Activated CD4-positive, alpha-beta T cell treated with anti-CD3 and anti-CD28 coated beads, Interleukin-2, amount 10 ng/mL, durations not matched to agents 7 days and 5 days (primary cell): Measurements from ENCODE around the gene UCK1. TPM values are rescaled to one million over a fixed set of nuclear protein-coding genes. Genes with fewer than 3 reads are reported as not detected.

Experiments
- CTCF ChIA-PET: fragments of 350-600 bp; sonication (Branson Sonifier 250); formaldehyde crosslinking; loops from one replicate; lab custom pipeline; 2021; ENCODE audit warnings: antibody characterized with exemption; lab: Charles Lee
- POLR2A ChIA-PET: fragments of 350-600 bp; sonication (Branson Sonifier 250); formaldehyde crosslinking; loops from one replicate; lab custom pipeline; 2021; ENCODE audit warnings: antibody characterized with exemption; lab: Charles Lee
- DNase-seq: peaks from one replicate; pipeline ENCODE4 v3.0.0-alpha.2; 2020
- H3K27ac Mint-ChIP-seq: one replicate; pipeline ENCODE4 v1.8.0; 2021; ENCODE audit warnings: mild to moderate bottlenecking, moderate library complexity, mixed read lengths
- H3K27me3 Mint-ChIP-seq: one replicate; pipeline ENCODE4 v1.8.0; 2021; ENCODE audit warnings: mixed read lengths
- H3K36me3 Mint-ChIP-seq: one replicate; pipeline ENCODE4 v1.8.0; 2021; ENCODE audit warnings: low read depth, mixed read lengths
- H3K4me1 Mint-ChIP-seq: one replicate; pipeline ENCODE4 v1.8.0; 2021; ENCODE audit warnings: mixed read lengths
- H3K4me3 Mint-ChIP-seq: one replicate; pipeline ENCODE4 v1.8.0; 2021; ENCODE audit warnings: mild to moderate bottlenecking, moderate library complexity, mixed read lengths
- H3K9me3 Mint-ChIP-seq: one replicate; pipeline ENCODE4 v1.8.0; 2021; ENCODE audit warnings: mixed read lengths
- total RNA-seq, 2 experiments: library from RNA; stranded (reverse); gene quantifications; one replicate each; pipeline ENCODE4 v1.2.3, GENCODE V29; 2021

UCK1 gene
- total RNA-seq, result 10 to 100 TPM; 35.9 to 39.5 TPM

GRCh38 chr9:131530920-131531832 lies at the start of gene UCK1:
Gene UCK1 (minus strand): TSS chr9:131531263. CDS start chr9:131531174, 89 bp downstream.
- H3K36me3 Mint-ChIP-seq, result peaks cover 23% of the 10 kb centered on the region
- peak; percentile 81 for DNase-seq
- POLR2A ChIA-PET, result interaction anchor here (0.5 kb wide), 1 partner anchor 187 kb away, joined by 3 read pairs; no protein-coding TSS in a partner anchor
- H3K9me3 Mint-ChIP-seq, result no peaks in the 10 kb centered on the region
- peak within 1 kb of the TSS; percentile 76 for H3K27ac Mint-ChIP-seq
- peak within 1 kb of the TSS; percentile 79 for H3K4me3 Mint-ChIP-seq
- CTCF ChIA-PET, result no interaction called here
- no peaks in the 10 kb centered on the region for H3K27me3 Mint-ChIP-seq
- peaks cover 37% of the 10 kb centered on the region for H3K4me1 Mint-ChIP-seq

DNA sequence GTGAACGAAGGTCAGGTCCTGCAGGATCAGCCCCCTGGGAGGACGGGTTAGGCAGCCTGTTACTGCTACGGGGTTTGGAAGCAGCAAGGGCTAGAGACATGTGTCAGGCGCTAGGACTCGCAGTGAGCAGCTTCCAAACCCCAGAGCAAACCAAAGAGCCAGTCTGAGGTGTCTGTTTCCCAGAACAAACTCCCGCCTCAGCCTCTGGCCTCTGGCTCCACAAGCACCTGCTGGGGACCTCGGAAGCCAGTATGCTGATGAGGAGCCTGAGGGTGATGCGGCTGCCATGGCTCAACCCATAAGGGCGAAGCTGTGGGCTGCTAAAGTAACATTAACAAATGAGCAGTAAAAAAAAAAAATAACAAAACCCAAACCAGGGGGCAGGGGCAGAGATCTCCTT lies 49.3 kb upstream of the UCK1 start:
- DNase-seq, result no peak
- Mint-ChIP-seq H3K27me3 (no peaks in the 10 kb centered on the region), H3K4me1 (peaks cover 41% of the 10 kb centered on the region), H3K4me3 (no peak overlapping the region), H3K27ac (peak overlapping the region; percentile 94), H3K36me3 (peaks cover 61% of the 10 kb centered on the region), H3K9me3 (no peaks in the 10 kb centered on the region)
- CTCF ChIA-PET, result interaction anchor here (0.9 to 2.6 kb wide), 2 partner anchors 11 to 338 kb away, joined by 3 to 10 read pairs; no protein-coding TSS in a partner anchor
- POLR2A ChIA-PET, result no interaction called here

DNA sequence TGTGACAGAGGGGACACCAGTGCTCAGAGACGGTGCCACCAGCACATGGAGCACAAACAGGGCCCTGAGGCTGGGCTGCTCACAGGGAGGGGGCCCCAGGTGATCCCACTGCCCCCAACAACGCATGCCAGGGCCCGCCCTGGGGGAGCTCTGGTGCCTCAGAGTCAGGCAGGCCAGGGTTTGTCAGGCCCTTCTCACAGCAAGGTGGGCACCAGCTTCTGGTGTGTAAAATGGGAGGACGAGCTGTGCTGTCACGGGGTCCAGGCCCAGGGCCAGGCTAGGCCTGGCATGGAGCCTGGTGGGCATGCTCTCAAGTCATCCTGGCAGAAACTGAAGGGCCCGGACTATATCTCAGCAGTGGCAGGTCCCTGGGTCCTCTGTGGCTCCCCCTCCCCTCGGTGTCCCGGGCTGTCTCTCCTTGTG lies 48.7 kb upstream of the UCK1 start:
- H3K4me1 Mint-ChIP-seq, result peaks cover 35% of the 10 kb centered on the region
- ChIA-PET POLR2A (no interaction called here), CTCF (interaction anchor here (0.9 to 2.6 kb wide), 3 partner anchors 11 to 339 kb away, joined by 3 to 10 read pairs (median 3); no protein-coding TSS in a partner anchor)
- no peak overlapping the region for H3K4me3 Mint-ChIP-seq
- peaks cover 57% of the 10 kb centered on the region for H3K36me3 Mint-ChIP-seq
- DNase-seq, result no peak
- no peaks in the 10 kb centered on the region for H3K9me3 Mint-ChIP-seq
- H3K27me3 Mint-ChIP-seq, result no peaks in the 10 kb centered on the region
- H3K27ac Mint-ChIP-seq, result peak overlapping the region; percentile 94

DNA sequence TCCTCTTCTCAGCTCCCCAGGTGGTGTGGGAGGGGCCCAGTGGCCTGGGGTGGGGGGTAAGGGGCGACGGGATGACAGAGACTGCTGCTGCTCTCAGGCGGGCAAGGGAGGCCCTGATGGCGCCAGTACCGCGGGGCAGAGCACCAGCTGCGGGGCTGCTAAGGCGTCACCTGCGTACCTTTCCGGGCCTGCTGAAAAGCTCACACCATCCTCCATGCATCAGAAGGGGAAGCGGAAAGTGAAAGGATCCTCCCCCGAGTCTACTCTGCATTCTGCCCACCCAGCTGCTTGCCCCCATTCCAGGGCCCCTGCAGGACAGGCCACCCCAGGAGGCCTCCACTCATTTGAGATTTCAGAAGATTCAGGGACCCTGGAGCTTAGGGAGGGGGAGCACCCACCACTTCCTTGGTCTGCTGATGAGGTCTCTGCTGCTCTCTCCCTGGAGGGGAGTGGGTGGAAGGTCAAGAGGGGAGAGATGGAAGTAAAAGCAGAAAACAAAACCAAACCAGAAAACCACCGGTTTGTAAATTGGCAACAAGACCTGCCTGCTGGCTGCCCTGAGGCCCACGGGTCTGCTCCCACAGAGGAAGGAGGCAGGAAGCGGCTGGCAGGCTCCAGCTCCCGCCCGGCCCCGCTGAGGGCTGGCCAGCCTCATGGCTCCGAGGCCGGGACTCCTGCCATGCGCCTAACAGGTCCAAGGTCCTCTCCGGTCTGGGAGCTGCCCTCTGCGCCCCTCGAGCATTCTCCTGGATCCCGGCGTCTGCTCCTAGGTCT lies 47.9 kb upstream of the UCK1 start:
- H3K4me1 Mint-ChIP-seq, result peaks cover 29% of the 10 kb centered on the region
- no peaks in the 10 kb centered on the region for H3K27me3 Mint-ChIP-seq
- peaks cover 54% of the 10 kb centered on the region for H3K36me3 Mint-ChIP-seq
- H3K9me3 Mint-ChIP-seq, result no peaks in the 10 kb centered on the region
- DNase-seq, result peak; percentile 69
- peak overlapping the region; percentile 94 for H3K27ac Mint-ChIP-seq
- POLR2A ChIA-PET, result interaction anchor here (0.6 to 0.8 kb wide), 2 partner anchors 9 to 39 kb away, joined by 3 read pairs; no protein-coding TSS in a partner anchor
- CTCF ChIA-PET, result interaction anchor here (1.1 to 2.6 kb wide), 3 partner anchors 12 to 161 kb away, joined by 3 to 10 read pairs (median 3); no protein-coding TSS in a partner anchor
- peak overlapping the region; percentile 47 for H3K4me3 Mint-ChIP-seq

DNA sequence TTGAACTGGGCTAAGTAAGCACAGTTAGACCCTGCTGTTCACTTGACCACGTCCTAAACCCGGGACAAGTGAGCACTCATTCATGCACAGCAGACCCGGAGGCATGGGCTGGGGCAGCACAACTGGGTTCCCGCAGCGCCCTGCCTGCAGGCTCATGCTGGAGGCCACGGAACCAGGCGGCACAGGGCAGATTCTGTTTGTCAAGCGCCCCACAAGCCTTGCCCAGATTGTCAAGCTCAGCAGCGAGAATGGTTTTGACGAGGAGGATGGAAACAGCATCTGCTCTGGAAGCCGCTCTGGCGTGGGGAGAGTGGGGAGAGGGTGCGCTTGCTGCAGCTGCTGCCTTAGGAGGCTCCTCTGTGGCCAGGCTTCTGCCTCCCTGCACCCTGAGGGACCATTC lies 47.0 kb upstream of the UCK1 start:
- DNase-seq, result no peak
- peak overlapping the region; percentile 94 for H3K27ac Mint-ChIP-seq
- H3K27me3 Mint-ChIP-seq, result no peaks in the 10 kb centered on the region
- H3K9me3 Mint-ChIP-seq, result no peaks in the 10 kb centered on the region
- peaks cover 51% of the 10 kb centered on the region for H3K36me3 Mint-ChIP-seq
- ChIA-PET POLR2A (no interaction called here), CTCF (no interaction called here)
- peak overlapping the region; percentile 47 for H3K4me3 Mint-ChIP-seq
- peaks cover 27% of the 10 kb centered on the region for H3K4me1 Mint-ChIP-seq

DNA sequence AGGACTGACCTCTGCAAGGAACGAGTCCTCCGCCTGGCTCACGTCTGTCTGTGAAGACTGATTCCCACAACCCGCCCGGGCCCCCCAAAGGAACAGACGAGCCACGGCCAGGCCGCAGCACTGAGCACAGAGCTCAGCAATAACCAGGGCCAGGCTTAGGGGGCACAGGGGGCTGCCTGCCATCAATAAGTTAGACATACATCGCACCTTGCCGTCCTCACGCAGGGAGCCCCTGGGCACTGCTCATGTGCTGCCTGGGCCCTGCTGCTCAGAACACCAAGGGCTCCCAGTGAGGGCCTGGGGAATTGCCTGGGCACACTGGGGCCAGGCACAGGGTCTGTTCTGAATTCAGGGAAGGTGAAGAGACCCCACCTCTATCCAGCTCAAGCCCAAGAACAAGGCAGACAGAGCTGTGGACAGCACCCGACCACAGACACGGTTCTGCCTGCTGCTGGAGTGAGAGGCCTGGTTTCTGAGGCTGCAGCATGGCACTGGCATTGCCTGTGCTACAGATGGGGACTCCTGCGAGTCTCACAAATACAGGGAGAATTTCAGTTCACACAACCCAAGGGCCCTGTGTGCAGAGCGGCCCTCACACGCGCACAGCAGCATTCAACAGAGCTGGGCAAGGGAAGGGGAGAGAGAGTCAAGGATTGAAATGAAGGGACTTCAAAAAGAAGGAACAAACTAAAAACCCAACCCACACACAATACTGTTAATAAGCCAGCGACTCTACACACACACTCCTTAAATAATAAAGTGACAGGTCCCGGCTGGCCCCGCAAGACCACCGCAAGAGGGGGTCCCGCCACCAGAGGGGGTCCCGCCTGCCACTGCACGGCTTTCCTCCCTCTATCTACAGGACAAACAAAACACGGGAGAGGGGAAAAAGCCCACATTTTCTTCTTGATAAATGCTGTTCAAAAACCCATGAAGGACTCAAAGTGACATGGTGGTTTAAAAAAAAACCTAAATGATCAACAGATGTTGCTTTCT lies 46.2 kb upstream of the UCK1 start:
- Mint-ChIP-seq H3K9me3 (no peaks in the 10 kb centered on the region), H3K4me1 (peaks cover 27% of the 10 kb centered on the region), H3K4me3 (no peak overlapping the region), H3K27me3 (no peaks in the 10 kb centered on the region), H3K27ac (peak overlapping the region; percentile 94), H3K36me3 (peaks cover 57% of the 10 kb centered on the region)
- ChIA-PET POLR2A (no interaction called here), CTCF (interaction anchor here (1.0 kb wide), 1 partner anchor 163 kb away, joined by 3 read pairs; no protein-coding TSS in a partner anchor)
- no peak for DNase-seq

- DNase-seq, result no peak
- ChIA-PET CTCF (interaction anchor here (1.0 kb wide), 1 partner anchor 164 kb away, joined by 3 read pairs; no protein-coding TSS in a partner anchor), POLR2A (no interaction called here)
- Mint-ChIP-seq H3K36me3 (peaks cover 52% of the 10 kb centered on the region), H3K27me3 (no peaks in the 10 kb centered on the region), H3K4me1 (peaks cover 27% of the 10 kb centered on the region), H3K4me3 (no peak overlapping the region), H3K27ac (no peak overlapping the region), H3K9me3 (no peaks in the 10 kb centered on the region)
Measured at GRCh38 chr9:131575946-131576853, 45.1 kb upstream of the UCK1 start.

GRCh38 chr9:131574730-131575640 lies 43.9 kb upstream of the UCK1 start:
- Mint-ChIP-seq H3K9me3 (no peaks in the 10 kb centered on the region), H3K27me3 (no peaks in the 10 kb centered on the region), H3K27ac (peak overlapping the region; percentile 13), H3K4me1 (peaks cover 27% of the 10 kb centered on the region), H3K36me3 (peaks cover 44% of the 10 kb centered on the region), H3K4me3 (no peak overlapping the region)
- POLR2A ChIA-PET, result no interaction called here
- CTCF ChIA-PET, result no interaction called here
- no peak for DNase-seq

- Mint-ChIP-seq H3K4me1 (peaks cover 8% of the 10 kb centered on the region), H3K27me3 (no peaks in the 10 kb centered on the region), H3K27ac (no peak overlapping the region), H3K9me3 (no peaks in the 10 kb centered on the region), H3K36me3 (peaks cover 26% of the 10 kb centered on the region), H3K4me3 (no peak overlapping the region)
- DNase-seq, result no peak
- CTCF ChIA-PET, result no interaction called here
- POLR2A ChIA-PET, result no interaction called here
Measured at GRCh38 chr9:131567910-131568309, 36.8 kb upstream of the UCK1 start.

GRCh38 chr9:131566158-131566557 lies 35.1 kb upstream of the UCK1 start:
- no peaks in the 10 kb centered on the region for H3K27me3 Mint-ChIP-seq
- no peak overlapping the region for H3K4me3 Mint-ChIP-seq
- no peak overlapping the region for H3K27ac Mint-ChIP-seq
- CTCF ChIA-PET, result interaction anchor here (0.6 to 1.2 kb wide), 4 partner anchors 22 to 773 kb away, joined by 3 to 6 read pairs (median 3); no protein-coding TSS in a partner anchor
- no peak for DNase-seq
- no peaks in the 10 kb centered on the region for H3K9me3 Mint-ChIP-seq
- POLR2A ChIA-PET, result no interaction called here
- peaks cover 21% of the 10 kb centered on the region for H3K36me3 Mint-ChIP-seq
- peaks cover 8% of the 10 kb centered on the region for H3K4me1 Mint-ChIP-seq
